Psoas muscle (tissue), 8 donors: Measurements from ENCODE around the gene SH3BP2. TPM values are rescaled to one million over a fixed set of nuclear protein-coding genes. Genes with fewer than 3 reads are reported as not detected.
A peak's percentile ranks its signal among the peaks of the same experiment; 100 is the strongest.

ENCODE experiments used
- ATAC-seq, 4 donors: fragments of 200-7000 bp; cut with Tn5 transposase; one replicate each; pipeline ENCODE4 v1.9.1; 2020; ENCODE audit warnings: moderate library complexity in 3 of 4, mild to moderate bottlenecking in 2 of 4
- DNase-seq, 2 donors: peaks; one replicate each; pipeline ENCODE4 v3.0.0-alpha.2; 2020
- H3K27ac ChIP-seq: fragments of 200-600 bp; one replicate; pipeline ENCODE4 v1.8.0; 2022
- H3K27me3 ChIP-seq, 3 donors: fragments of 200-600 bp in 1 of 3; one replicate each; pipeline versions ENCODE4 v1.6.1 to v1.8.0; 2013 to 2022; ENCODE audit warnings: low read length in 2 of 3, mild to moderate bottlenecking in 2 of 3, moderate library complexity in 1 of 3; ENCODE audit not compliant: insufficient read depth in 3 of 3
- H3K36me3 ChIP-seq, 2 donors: fragments of 200-600 bp in 1 of 2; one replicate each; pipeline versions ENCODE4 v1.6.1 to v1.8.0; 2013 to 2022; ENCODE audit warnings: low read depth in 1 of 2, mild to moderate bottlenecking in 1 of 2, moderate library complexity in 1 of 2; ENCODE audit not compliant: insufficient read depth in 1 of 2
- H3K4me1 ChIP-seq: fragments of 200-600 bp; one replicate; pipeline ENCODE4 v1.8.0; 2022
- H3K4me3 ChIP-seq: fragments of 200-600 bp; one replicate; pipeline ENCODE4 v1.8.0; 2022; ENCODE audit warnings: mild to moderate bottlenecking
- H3K9me3 ChIP-seq: fragments of 200-600 bp; one replicate; pipeline ENCODE4 v1.8.0; 2022
- CTCF ChIP-seq: fragments of 200-600 bp; IDR thresholded peaks from one replicate; pipeline ENCODE4 v1.8.0; 2022; ENCODE audit warnings: antibody characterized with exemption
- WGBS, 3 donors: extraction: QIAGEN DNeasy Blood & Tissue Kit; methylation state at CpG; one replicate each; pipeline versions ENCODE4 v1.1.6 to v1.1.7; 2013; 5-methylcytosine and 5-hydroxymethylcytosine counted together
- intact Hi-C, 2 donors: fragments of 100-400 bp; cut with DNase I; formaldehyde crosslinking; loops; one replicate each; pipeline versions ENCODE4 v1.11.0 to v1.14.2; 2022
- polyA plus RNA-seq, 3 donors: library from polyadenylated mRNA; stranded (reverse); fragments of 200-250 nt; gene quantifications; one replicate each; pipeline ENCODE4 v1.2.3, GENCODE V29; 2013
- total RNA-seq, 4 donors: library from RNA; stranded (reverse); fragmentation: NEBNext Ultra II Directional in 2 of 4; extraction: Animal tissue kit (Norgen Biotek cat#: 25700) in 2 of 4; gene quantifications; one replicate each; pipeline versions ENCODE4 v1.2.1 to v1.2.4, GENCODE V29; 2021 to 2023
- donor health status: healthy with polysubstance abuse.
- donor health status: DM: no; HTN: no; CAD: no; lungs with moderate emphysema.
- donor health status: Bipolar disorder and iron deficiency.
- donor health status: healthy.
- donor health status: DM: yes; HTN: yes; CAD: no.
- donor health status: DM: no; HTN: no; CAD: no.
- donor health status: DM: no; HTN: no; CAD: no.
- donor health status: DM: yes; HTN: yes; CAD: no.

The SH3BP2 gene
- total and polyA plus RNA-seq, 7 donors, result 7.1 to 18.1 (median 13.1) TPM

DNA sequence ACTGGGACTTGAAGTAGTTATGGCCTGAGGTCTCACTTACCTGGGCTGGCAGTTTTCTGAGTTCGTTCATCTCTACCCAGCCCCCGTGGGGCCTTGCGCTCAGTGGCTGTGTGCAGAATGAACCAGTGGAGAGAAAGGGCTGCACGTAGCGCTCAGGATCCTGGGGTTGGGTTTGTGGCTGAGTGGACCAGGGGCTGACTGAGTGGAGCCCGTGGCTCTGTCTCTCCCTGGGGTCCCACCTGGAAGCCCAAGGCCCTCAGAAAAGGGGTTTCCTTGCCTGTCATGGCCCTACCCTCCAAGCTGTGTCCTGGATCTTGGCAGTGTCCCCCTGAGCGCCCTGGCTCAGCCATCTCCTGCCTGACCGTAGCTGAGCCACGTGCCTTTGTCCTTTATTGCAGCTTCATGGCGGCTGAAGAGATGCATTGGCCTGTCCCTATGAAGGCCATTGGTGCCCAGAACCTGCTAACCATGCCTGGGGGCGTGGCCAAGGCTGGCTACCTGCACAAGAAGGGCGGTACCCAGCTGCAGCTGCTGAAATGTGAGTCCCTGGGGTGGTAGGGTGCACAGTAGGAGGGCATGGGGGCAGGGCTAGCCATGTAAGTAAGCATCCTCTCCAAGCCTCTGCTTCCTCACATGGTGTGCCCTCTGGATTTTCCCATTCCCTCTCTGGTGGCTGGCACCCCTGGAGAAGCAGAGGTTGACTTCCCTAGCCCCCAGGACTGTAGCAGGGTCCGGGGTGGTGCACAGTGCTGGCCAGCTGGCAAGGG is 27.5 kb downstream of the SH3BP2 start:
- peak; percentile 9 to 42 for DNase-seq
- intact Hi-C loops, result no loop called here
- no peak for TF ChIP-seq CTCF
- H3K36me3 ChIP-seq, result peaks cover 2 to 35% of the 10 kb centered on the region in 2 donors
- ATAC-seq, result no peak
- no peak overlapping the region for H3K27ac ChIP-seq
- no peaks in the 10 kb centered on the region for H3K9me3 ChIP-seq
- peaks cover 6% of the 10 kb centered on the region for H3K4me1 ChIP-seq
- H3K4me3 ChIP-seq, result no peak overlapping the region
- 85 to 88% (median 86%) methylated on average over 13 of the region's 13 CpGs for WGBS, 3 donors
- H3K27me3 ChIP-seq, result no peaks in the 10 kb centered on the region

- Histone ChIP-seq H3K9me3 (no peaks in the 10 kb centered on the region), H3K4me1 (peaks cover 6% of the 10 kb centered on the region), H3K36me3 (peaks cover 2 to 49% of the 10 kb centered on the region in 2 donors), H3K27ac (no peak overlapping the region), H3K4me3 (no peak overlapping the region), H3K27me3 (no peaks in the 10 kb centered on the region)
- no peak for TF ChIP-seq CTCF
- WGBS, 3 donors, result 88 to 96% (median 91%) methylated on average over 23 of the region's 23 CpGs
- ATAC-seq, result no peak
- peak in 1 of 2 donors; percentile 41 for DNase-seq
- intact Hi-C loops, result no loop called here
Measured at GRCh38 chr4:2822461-2823300, 29.8 kb downstream of the SH3BP2 start.

DNA sequence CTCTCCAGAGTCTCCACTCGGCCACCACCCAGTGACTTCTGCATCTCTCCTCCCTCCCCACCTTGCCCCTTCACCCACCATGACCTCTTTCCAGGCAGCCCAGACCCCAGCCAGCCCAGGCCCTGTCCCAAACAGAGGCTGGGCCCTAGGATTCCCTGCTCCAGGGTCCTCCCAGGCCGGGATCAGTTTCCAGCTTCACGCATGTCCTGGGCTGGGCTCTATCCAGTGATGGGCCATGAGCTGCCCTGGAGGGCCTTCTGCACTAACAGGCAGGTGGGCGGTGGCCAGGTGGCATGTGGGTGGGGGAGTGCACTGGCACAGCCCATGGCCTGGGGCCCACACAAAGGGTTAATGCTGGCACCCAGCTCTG is 30.4 kb downstream of the SH3BP2 start:
- Histone ChIP-seq H3K4me3 (no peak overlapping the region), H3K27me3 (no peaks in the 10 kb centered on the region), H3K27ac (no peak overlapping the region), H3K36me3 (peaks cover 2 to 52% of the 10 kb centered on the region in 2 donors), H3K9me3 (no peaks in the 10 kb centered on the region), H3K4me1 (peaks cover 6% of the 10 kb centered on the region)
- peak; percentile 10 to 45 for DNase-seq
- whole genome bisulfite sequencing, 3 donors, result 75 to 92% (median 85%) methylated on average over 4 of the region's 4 CpGs
- no peak for TF ChIP-seq CTCF
- ATAC-seq, result no peak
- intact Hi-C loops, result no loop called here

GRCh38 chr4:2823671-2824328 is 30.9 kb downstream of the SH3BP2 start:
- H3K4me1 ChIP-seq, result peaks cover 1% of the 10 kb centered on the region
- DNase-seq, result peak; percentile 9 to 40
- peaks cover 2 to 57% of the 10 kb centered on the region in 2 donors for H3K36me3 ChIP-seq
- no peaks in the 10 kb centered on the region for H3K9me3 ChIP-seq
- ATAC-seq, result no peak
- H3K4me3 ChIP-seq, result no peak overlapping the region
- WGBS, 3 donors, result 56 to 78% (median 57%) methylated on average over 10 to 14 of the region's 14 CpGs
- H3K27ac ChIP-seq, result no peak overlapping the region
- no peak for TF ChIP-seq CTCF
- H3K27me3 ChIP-seq, result no peaks in the 10 kb centered on the region
- intact Hi-C loops, result no loop called here
